SK-N-SH (cell line): ENCODE data around the gene IFNAR1. TPM values are rescaled to one million over a fixed set of nuclear protein-coding genes. Genes with fewer than 3 reads are reported as not detected.
A peak's percentile ranks its signal among the peaks of the same experiment; 100 is the strongest.

Experiments
- CTCF ChIA-PET: fragments of 300-600, 350-600 bp; formaldehyde crosslinking; extraction: SDS; loops from one replicate; lab custom pipeline; 2021; lab: Yijun Ruan, JAX
- POLR2A ChIA-PET: fragments of 350-600 bp; sonication (Branson Sonifier 250); formaldehyde crosslinking; extraction: SDS; loops from one replicate; lab custom pipeline; 2020; ENCODE audit warnings: antibody characterized with exemption, inconsistent platforms; lab: Yijun Ruan, JAX
- DNase-seq: peaks from one replicate; pipeline ENCODE4 v3.0.0; 2012
- H2AFZ ChIP-seq: fragments of 200-600 bp; sonication (generic); 2 replicates; pipeline ENCODE4 v1.8.1; 2016; ENCODE audit warnings: antibody characterized with exemption, mild to moderate bottlenecking, low read depth
- H3F3A ChIP-seq: fragments of 200-600 bp; sonication (generic); replicated peaks from 2 replicates; pipeline ENCODE3; 2016; ENCODE audit warnings: antibody characterized with exemption, mild to moderate bottlenecking; ENCODE audit not compliant: insufficient read depth
- H3K27ac ChIP-seq, 2 experiments: fragments of 200-500 bp in 1 of 2; fragments of 200-600 bp in 1 of 2; sonication (Bioruptor generic) in 1 of 2; sonication (generic), shearing (Covaris generic) in 1 of 2; 2 replicates each; pipeline versions ENCODE4 v1.5.1 to v1.6.1; 2014 to 2016; ENCODE audit warnings: low read depth in 2 of 2, inconsistent platforms in 1 of 2, low read length in 1 of 2, mild to moderate bottlenecking in 1 of 2, mixed read lengths in 1 of 2
- H3K27me3 ChIP-seq: fragments of 200-600 bp; sonication (generic), shearing (Covaris generic); 2 replicates; pipeline ENCODE4 v1.6.1; 2016; ENCODE audit warnings: mixed run types; ENCODE audit not compliant: insufficient read depth
- H3K36me3 ChIP-seq, 2 experiments: fragments of 200-500 bp in 1 of 2; fragments of 200-600 bp in 1 of 2; sonication (Bioruptor generic) in 1 of 2; sonication (generic) in 1 of 2; replicated peaks in 1 of 2; 2 replicates each; pipeline versions ENCODE3 to v1.5.1; 2014 to 2016; ENCODE audit warnings: low read length in 1 of 2, mild to moderate bottlenecking in 1 of 2; ENCODE audit not compliant: insufficient read depth in 2 of 2, control insufficient read depth in 1 of 2
- H3K4me1 ChIP-seq, 2 experiments: fragments of 200-500 bp in 1 of 2; fragments of 200-600 bp in 1 of 2; sonication (Bioruptor generic) in 1 of 2; sonication (generic), shearing (Covaris generic) in 1 of 2; 2 replicates each; pipeline versions ENCODE4 v1.5.1 to v1.6.1; 2014 to 2016; ENCODE audit warnings: low read depth in 1 of 2, low read length in 1 of 2, mixed run types in 1 of 2; ENCODE audit not compliant: insufficient read depth in 2 of 2, control insufficient read depth in 1 of 2
- H3K4me2 ChIP-seq: fragments of 200-600 bp; sonication (generic), shearing (Covaris generic); 2 replicates; pipeline ENCODE4 v1.6.1; 2017; ENCODE audit warnings: mixed run types
- H3K4me3 ChIP-seq, 2 experiments: fragments of 200-500 bp in 1 of 2; fragments of 200-600 bp in 1 of 2; sonication (Bioruptor generic) in 1 of 2; sonication (generic), shearing (Covaris generic) in 1 of 2; 2 replicates each; pipeline versions ENCODE4 v1.5.1 to v1.8.1; 2014 to 2016; ENCODE audit warnings: low read depth in 2 of 2, inconsistent platforms in 1 of 2, low read length in 1 of 2, mild to moderate bottlenecking in 1 of 2, mixed read lengths in 1 of 2, moderate library complexity in 1 of 2
- H3K79me2 ChIP-seq: fragments of 200-600 bp; sonication (generic); 2 replicates; pipeline ENCODE4 v1.8.1; 2017; ENCODE audit warnings: mild to moderate bottlenecking; ENCODE audit not compliant: insufficient read depth
- H3K9ac ChIP-seq: fragments of 200-600 bp; sonication (generic); 2 replicates; pipeline ENCODE4 v1.6.1; 2017; ENCODE audit warnings: mixed run types
- H3K9me2 ChIP-seq: fragments of 200-600 bp; sonication (generic); 2 replicates; pipeline ENCODE4 v1.6.1; 2017; ENCODE audit warnings: mixed run types
- H3K9me3 ChIP-seq: fragments of 200-600 bp; sonication (generic); 2 replicates; pipeline ENCODE4 v1.6.1; 2017; ENCODE audit warnings: mixed run types, mild to moderate bottlenecking, moderate library complexity
- H4K20me1 ChIP-seq: fragments of 200-600 bp; sonication (generic); 2 replicates; pipeline ENCODE4 v1.6.1; 2017; ENCODE audit warnings: mild to moderate bottlenecking, mixed run types; ENCODE audit not compliant: insufficient read depth
- EP300 ChIP-seq, 2 experiments: IDR thresholded peaks; 2 replicates each; pipeline versions ENCODE4 v1.4.0 to v1.6.1; 2012; ENCODE audit warnings: borderline replicate concordance in 1 of 2, low read depth in 1 of 2, low read length in 1 of 2
- EZH2phosphoT487 ChIP-seq: fragments of 200-600 bp; sonication (generic); IDR thresholded peaks from 2 replicates; pipeline ENCODE4 v1.6.1; 2017; ENCODE audit warnings: low read depth, mixed run types, mild to moderate bottlenecking, antibody characterized with exemption, moderate library complexity, borderline replicate concordance
- FOXJ3 ChIP-seq: sonication (generic); formaldehyde crosslinking; IDR thresholded peaks from 2 replicates; pipeline ENCODE4 v1.5.1; 2020; ENCODE audit warnings: mild to moderate bottlenecking, missing genetic modification reagents
- FOXM1 ChIP-seq: IDR thresholded peaks from 2 replicates; pipeline ENCODE4 v1.4.0; 2012; ENCODE audit warnings: low read depth, mild to moderate bottlenecking
- GABPA ChIP-seq: IDR thresholded peaks from 2 replicates; pipeline ENCODE4 v1.4.0; 2012; ENCODE audit warnings: low read depth, mild to moderate bottlenecking
- IRF3 ChIP-seq: fragments of 150-350 bp; IDR thresholded peaks from 2 replicates; pipeline ENCODE4 v1.6.1; 2016; ENCODE audit warnings: mild to moderate bottlenecking, low read depth, low read length
- JUND ChIP-seq: IDR thresholded peaks from 2 replicates; pipeline ENCODE4 v1.4.0; 2012
- MEF2A ChIP-seq: IDR thresholded peaks from 2 replicates; pipeline ENCODE4 v1.4.0; 2012; ENCODE audit warnings: low read depth, borderline replicate concordance
- NFIC ChIP-seq: IDR thresholded peaks from 2 replicates; pipeline ENCODE4 v1.4.0; 2012; ENCODE audit warnings: borderline replicate concordance
- PBX3 ChIP-seq: IDR thresholded peaks from 2 replicates; pipeline ENCODE4; 2012
- RCOR1 ChIP-seq: fragments of 150-350 bp; IDR thresholded peaks from 2 replicates; pipeline ENCODE4 v1.6.1; 2017; ENCODE audit warnings: antibody characterized with exemption, low read length
- RFX5 ChIP-seq: IDR thresholded peaks from 2 replicates; pipeline ENCODE4 v1.6.1; 2012; ENCODE audit warnings: mild to moderate bottlenecking, improper control_type of control experiment, low read length
- RXRA ChIP-seq: IDR thresholded peaks from 2 replicates; pipeline ENCODE4 v1.4.0; 2012; ENCODE audit warnings: low read depth, mild to moderate bottlenecking, borderline replicate concordance
- SIN3A ChIP-seq: IDR thresholded peaks from 2 replicates; pipeline ENCODE4 v1.6.1; 2012; ENCODE audit warnings: low read depth, mild to moderate bottlenecking, low read length, moderate library complexity, borderline replicate concordance
- TCF12 ChIP-seq: IDR thresholded peaks from 2 replicates; pipeline ENCODE4 v1.4.0; 2012
- USF1 ChIP-seq: IDR thresholded peaks from 2 replicates; pipeline ENCODE4 v1.4.0; 2012; ENCODE audit warnings: low read depth, borderline replicate concordance
- whole genome bisulfite sequencing: methylation state at CpG from one replicate; pipeline ENCODE4 v1.1.6; 2017; ENCODE audit warnings: low lambda C conversion rate; 5-methylcytosine and 5-hydroxymethylcytosine counted together
- polyA plus RNA-seq, 3 experiments: library from polyadenylated mRNA; depleted of rRNA; stranded (reverse); fragments of >200 nt; gene quantifications; 2 replicates each; pipeline ENCODE4 v1.2.3, GENCODE V29; 2012

Gene IFNAR1
- polyA plus RNA-seq, 1 of the 3 experiments (the other 2 are of a cell fraction) = 12.2 TPM

- H3K9ac ChIP-seq = no peak overlapping the region
- H3F3A ChIP-seq = peaks cover 9% of the 10 kb centered on the region
- 92% methylated on average over 7 of the region's 7 CpGs for WGBS
- no peaks in the 10 kb centered on the region for H3K27me3 ChIP-seq
- H3K36me3 ChIP-seq = peaks cover 0 to 7% of the 10 kb centered on the region in 2 experiments
- peaks cover 3 to 12% of the 10 kb centered on the region in 2 experiments; a peak in 1 of 4 replicates for H3K4me1 ChIP-seq
- H3K79me2 ChIP-seq = peaks cover 61% of the 10 kb centered on the region
- no peak for TF ChIP-seq GABPA
- TF ChIP-seq MEF2A = no peak
- TF ChIP-seq RFX5 = no peak
- no peak for TF ChIP-seq IRF3
- TF ChIP-seq FOXM1 = no peak
- TF ChIP-seq USF1 = no peak
- no peak for TF ChIP-seq TCF12
- no peak for TF ChIP-seq EZH2phosphoT487
- no peak for TF ChIP-seq FOXJ3 (CRISPR knock-in tag)
- H3K9me2 ChIP-seq = no peaks in the 10 kb centered on the region
- H3K4me3 ChIP-seq = no peak overlapping the region
- peaks cover 7% of the 10 kb centered on the region; the same call in 1 of the 2 replicates for H3K9me3 ChIP-seq
- no peak overlapping the region for H2AFZ ChIP-seq
- no peak overlapping the region for H3K27ac ChIP-seq
- POLR2A ChIA-PET = no interaction called here
- no peaks in the 10 kb centered on the region for H4K20me1 ChIP-seq
- peak overlapping the region; percentile 21; the same call in 1 of the 2 replicates for H3K4me2 ChIP-seq
- DNase-seq = no peak
- CTCF ChIA-PET = interaction anchor here (1.0 to 2.1 kb wide), 2 partner anchors 11 to 33 kb away, joined by 5 to 9 read pairs; no protein-coding TSS in a partner anchor
Measured at GRCh38 chr21:33327792-33328433, 3.1 kb downstream of the IFNAR1 start.

- H4K20me1 ChIP-seq = no peaks in the 10 kb centered on the region
- no peak overlapping the region for H3K4me2 ChIP-seq
- CTCF ChIA-PET = interaction anchor here (1.4 to 2.9 kb wide), 2 partner anchors 30 to 134 kb away, joined by 3 to 13 read pairs; no protein-coding TSS in a partner anchor
Measured at GRCh38 chr21:33330726-33331125, 6.0 kb downstream of the IFNAR1 start.

More at GRCh38 chr21:33330726-33331125, 6.0 kb downstream of the IFNAR1 start:
- Histone ChIP-seq H3K79me2 (peaks cover 63% of the 10 kb centered on the region), H3K9ac (no peak overlapping the region), H3K9me2 (no peaks in the 10 kb centered on the region), H3K36me3 (peaks cover 2 to 13% of the 10 kb centered on the region in 2 experiments), H3F3A (peaks cover 12% of the 10 kb centered on the region), H3K4me1 (peaks cover 3 to 12% of the 10 kb centered on the region in 2 experiments; a peak in 1 of 4 replicates), H3K27ac (no peak overlapping the region), H2AFZ (no peak overlapping the region), H3K9me3 (peaks cover 11% of the 10 kb centered on the region; the same call in 1 of the 2 replicates), H3K27me3 (no peaks in the 10 kb centered on the region), H3K4me3 (no peak overlapping the region)
- no peak for TF ChIP-seq RFX5
- no peak for TF ChIP-seq EP300 (IDR thresholded peaks at IDR 0.05; ENCODE audit: borderline replicate concordance in 1 of 2, low read depth in 1 of 2, low read length in 1 of 2)
- no peak for TF ChIP-seq FOXJ3 (CRISPR knock-in tag)
- no peak for TF ChIP-seq RXRA
- TF ChIP-seq SIN3A = no peak
- TF ChIP-seq EZH2phosphoT487 = no peak
- TF ChIP-seq NFIC = no peak
- TF ChIP-seq TCF12 = no peak
- no peak for TF ChIP-seq PBX3
- no peak for TF ChIP-seq JUND
- TF ChIP-seq RCOR1 = no peak
- 88% methylated on average over 3 of the region's 3 CpGs for WGBS
- POLR2A ChIA-PET = no interaction called here
- no peak for DNase-seq
